Measurements from ENCODE around the gene CORO2A. TPM values are rescaled to one million over a fixed set of nuclear protein-coding genes. Genes with fewer than 3 reads are reported as not detected.

The CORO2A gene
- total RNA-seq, 2 donors from 2014 or later: 0.66 to 1.3 TPM

GRCh38 chr9:98164912-98165311 lies 27.5 kb downstream of the CORO2A start:
- no peak overlapping the region for H3K27ac ChIP-seq
- no peaks in the 10 kb centered on the region for H3K27me3 ChIP-seq
- DNase-seq: no peak
- intact Hi-C loops (cut with DNase I): no loop called here
- TF ChIP-seq CTCF (IDR thresholded peaks at IDR 0.05) (no peak), POLR2A (IDR thresholded peaks at IDR 0.05) (no peak)
- no peaks in the 10 kb centered on the region for H3K4me1 ChIP-seq
- no peak for ATAC-seq
- H3K36me3 ChIP-seq (replicated peaks in 1 of 2; ENCODE audit: insufficient read depth in 1 of 2, low read depth in 2 of 2): no peaks in the 10 kb centered on the region
- H3K4me3 ChIP-seq: no peak overlapping the region
- no peaks in the 10 kb centered on the region for H3K9me3 ChIP-seq
- WGBS, 2 donors: 81 to 87% methylated on average over 7 of the region's 7 CpGs

GRCh38 chr9:98162613-98163012 lies 29.8 kb downstream of the CORO2A start:
- DNase-seq: no peak
- no peak for TF ChIP-seq POLR2A (IDR thresholded peaks at IDR 0.05)
- no peak for TF ChIP-seq CTCF (IDR thresholded peaks at IDR 0.05)
- no peaks in the 10 kb centered on the region for H3K27me3 ChIP-seq
- no peak overlapping the region for H3K4me3 ChIP-seq
- no peaks in the 10 kb centered on the region for H3K4me1 ChIP-seq
- no peak for ATAC-seq
- intact Hi-C loops (cut with DNase I): no loop called here
- no peaks in the 10 kb centered on the region for H3K36me3 ChIP-seq (replicated peaks in 1 of 2; ENCODE audit: insufficient read depth in 1 of 2, low read depth in 2 of 2)
- 92 to 97% methylated on average over 10 to 12 of the region's 12 CpGs for WGBS, 2 donors
- H3K27ac ChIP-seq: no peak overlapping the region
- no peaks in the 10 kb centered on the region for H3K9me3 ChIP-seq

- DNase-seq (no peak), ATAC-seq (no peak)
- intact Hi-C loops (cut with DNase I): no loop called here
- H3K36me3 ChIP-seq (replicated peaks in 1 of 2; ENCODE audit: insufficient read depth in 1 of 2, low read depth in 2 of 2): no peaks in the 10 kb centered on the region
- no peaks in the 10 kb centered on the region for H3K27me3 ChIP-seq
- no peak for TF ChIP-seq CTCF (IDR thresholded peaks at IDR 0.05)
- no peak for TF ChIP-seq POLR2A (IDR thresholded peaks at IDR 0.05)
- no peak overlapping the region for H3K4me3 ChIP-seq
- H3K9me3 ChIP-seq: no peaks in the 10 kb centered on the region
- 88% methylated on average over 4 of the region's 4 CpGs; no CpG with 5 or more reads in 1 of the 2 donors for WGBS, 2 donors
- no peak overlapping the region for H3K27ac ChIP-seq
- H3K4me1 ChIP-seq: no peaks in the 10 kb centered on the region
Observed at GRCh38 chr9:98161851-98162250, 30.6 kb downstream of the CORO2A start.

- H3K4me1 ChIP-seq: no peaks in the 10 kb centered on the region
- WGBS, 2 donors: 88 to 92% methylated on average over 6 of the region's 6 CpGs
- intact Hi-C loops (cut with DNase I): no loop called here
- no peaks in the 10 kb centered on the region for H3K9me3 ChIP-seq
- H3K4me3 ChIP-seq: no peak overlapping the region
- DNase-seq (no peak), ATAC-seq (no peak)
- H3K27me3 ChIP-seq: no peaks in the 10 kb centered on the region
- H3K27ac ChIP-seq: no peak overlapping the region
- TF ChIP-seq CTCF (IDR thresholded peaks at IDR 0.05) (no peak), POLR2A (IDR thresholded peaks at IDR 0.05) (no peak)
- no peaks in the 10 kb centered on the region for H3K36me3 ChIP-seq (replicated peaks in 1 of 2; ENCODE audit: insufficient read depth in 1 of 2, low read depth in 2 of 2)
Observed at GRCh38 chr9:98159790-98160189, 32.6 kb downstream of the CORO2A start.

- 82 to 83% methylated on average over 5 of the region's 5 CpGs for WGBS, 2 donors
- DNase-seq (no peak), ATAC-seq (no peak)
- intact Hi-C loops (cut with DNase I): no loop called here
- no peak for TF ChIP-seq POLR2A (IDR thresholded peaks at IDR 0.05)
- no peak for TF ChIP-seq CTCF (IDR thresholded peaks at IDR 0.05)
- no peak overlapping the region for H3K27ac ChIP-seq
- no peak overlapping the region for H3K4me3 ChIP-seq
- H3K27me3 ChIP-seq: no peaks in the 10 kb centered on the region
- no peaks in the 10 kb centered on the region for H3K36me3 ChIP-seq (replicated peaks in 1 of 2; ENCODE audit: insufficient read depth in 1 of 2, low read depth in 2 of 2)
- no peaks in the 10 kb centered on the region for H3K9me3 ChIP-seq
- no peaks in the 10 kb centered on the region for H3K4me1 ChIP-seq
Observed at GRCh38 chr9:98159301-98159700, 33.1 kb downstream of the CORO2A start.

Measured in body of pancreas (tissue), 4 donors.